A673 (cell line): ENCODE results near the gene SEMA5A.

Source experiments
- CTCF ChIP-seq: fragments of 300-800, 200-600 bp; sonication (generic); conservative IDR thresholded peaks from 2 replicates; pipeline ENCODE4 v1.5.1; 2017; ENCODE audit warnings: low read depth, mild to moderate bottlenecking, antibody characterized with exemption, low read length, moderate library complexity, mixed read lengths
- EZH2 ChIP-seq: fragments of 200-600 bp; sonication (generic); IDR thresholded peaks from 2 replicates; pipeline ENCODE4 v1.6.1; 2017; ENCODE audit warnings: borderline replicate concordance, low read depth, mild to moderate bottlenecking, mixed read lengths, antibody characterized with exemption, low read length; ENCODE audit not compliant: poor library complexity, severe bottlenecking

- TF ChIP-seq CTCF (no peak), EZH2 (no peak)
Observed at GRCh38 chr5:9015260-9015936, 530.5 kb downstream of the SEMA5A start.
